NCI-H510A (cell line): Measurements from ENCODE around the gene SPATA31A5.
"Not testable (repeated sequence)": the region's sequence is repeated elsewhere in the genome, so short reads cannot be mapped to it uniquely, and the experiment has no call there.

Experiments
- DNase-seq: peaks from one replicate; lab custom pipeline; 2025; lab: John Stamatoyannopoulos, UW

Gene SPATA31A5

GRCh38 chr9:60914107-60914506, at the start of gene SPATA31A5:
TSS of gene SPATA31A5 (plus strand) at chr9:60914407. CDS start at chr9:60914436, 29 bp downstream.
- DNase-seq, result not testable (repeated sequence)

- not testable (repeated sequence) for DNase-seq
Measured at GRCh38 chr9:60962990-60963350, 48.8 kb downstream of the SPATA31A5 start.

GRCh38 chr9:60966382-60966781, 52.2 kb downstream of the SPATA31A5 start:
- DNase-seq, result not testable (repeated sequence)
